A673 (cell line): ENCODE results near the gene OGFOD1. TPM values are rescaled to one million over a fixed set of nuclear protein-coding genes. Genes with fewer than 3 reads are reported as not detected.

Experiments used
- BruUV-seq: library from RNA; stranded (reverse); fragments of 400-500 nt; replicated peaks from 2 replicates; lab custom pipeline; 2021; lab: Mats Ljungman, UMichigan
- CTCF ChIA-PET: fragments of 300-600 bp; sonication (Branson Sonifier 250); formaldehyde crosslinking; loops from one replicate; lab custom pipeline; 2022; ENCODE audit warnings: antibody characterized with exemption; lab: Charles Lee
- POLR2A ChIA-PET: fragments of 300-600 bp; sonication (Branson Sonifier 250); formaldehyde crosslinking; loops from one replicate; lab custom pipeline; 2022; ENCODE audit warnings: antibody characterized with exemption; ENCODE audit not compliant: low non-redundant PET; lab: Charles Lee
- DNase-seq: peaks from one replicate; pipeline ENCODE4 v3.0.0-alpha.2; 2015; ENCODE audit warnings: low spot score
- H3K27ac ChIP-seq: fragments of 200-600 bp; sonication (generic); 2 replicates; pipeline ENCODE4 v1.5.1; 2016; ENCODE audit warnings: mixed run types, low read depth, mild to moderate bottlenecking, mixed read lengths, antibody characterized with exemption, low read length; ENCODE audit not compliant: poor library complexity, severe bottlenecking
- H3K27me3 ChIP-seq: fragments of 200-600 bp; sonication (generic); replicated peaks from 2 replicates; pipeline ENCODE4 v1.6.1; 2017; ENCODE audit warnings: mixed run types, low read depth, mild to moderate bottlenecking, mixed read lengths, antibody characterized with exemption, low read length; ENCODE audit not compliant: insufficient read depth, poor library complexity
- H3K36me3 ChIP-seq: fragments of 200-600 bp; sonication (generic); 2 replicates; pipeline ENCODE4 v1.6.1; 2016; ENCODE audit warnings: mixed run types, mild to moderate bottlenecking, mixed read lengths, antibody characterized with exemption, low read length; ENCODE audit not compliant: insufficient read depth, poor library complexity, severe bottlenecking
- H3K4me1 ChIP-seq: fragments of 200-600 bp; sonication (generic); 2 replicates; pipeline ENCODE4 v1.6.1; 2017; ENCODE audit warnings: mixed run types, mild to moderate bottlenecking, mixed read lengths, antibody characterized with exemption, low read length; ENCODE audit not compliant: insufficient read depth, poor library complexity, severe bottlenecking
- H3K4me3 ChIP-seq: fragments of 200-600 bp; sonication (generic); 2 replicates; pipeline ENCODE4 v1.5.1; 2016; ENCODE audit warnings: low read depth, mixed run types, mild to moderate bottlenecking, mixed read lengths, low read length; ENCODE audit not compliant: poor library complexity, severe bottlenecking
- H3K9me3 ChIP-seq: fragments of 200-600 bp; sonication (generic); 2 replicates; pipeline ENCODE4 v1.6.1; 2016; ENCODE audit warnings: mixed run types, low read depth, mild to moderate bottlenecking, mixed read lengths, antibody characterized with exemption, low read length; ENCODE audit not compliant: poor library complexity, severe bottlenecking
- EZH2 ChIP-seq: fragments of 200-600 bp; sonication (generic); IDR thresholded peaks from 2 replicates; pipeline ENCODE4 v1.6.1; 2017; ENCODE audit warnings: borderline replicate concordance, low read depth, mild to moderate bottlenecking, mixed read lengths, antibody characterized with exemption, low read length; ENCODE audit not compliant: poor library complexity, severe bottlenecking
- intact Hi-C: fragments of 100-400 bp; cut with micrococcal nuclease; formaldehyde crosslinking; loops from one replicate; pipeline ENCODE4 v1.10.0; 2022; ENCODE audit not compliant: unreplicated experiment
- total RNA-seq: library from RNA; stranded (reverse); gene quantifications from 2 replicates; pipeline ENCODE4 v1.2.3, GENCODE V29; 2021
- TF ChIP-seq, protein P1 (sequence below): fragments of 300-800, 200-600 bp; sonication (generic); conservative IDR thresholded peaks from 2 replicates; pipeline ENCODE4 v1.5.1; 2017; ENCODE audit warnings: low read depth, mild to moderate bottlenecking, antibody characterized with exemption, low read length, moderate library complexity, mixed read lengths

Gene OGFOD1
- total RNA-seq, 1 experiment from 2014 or later, result 78.1 TPM

DNA sequence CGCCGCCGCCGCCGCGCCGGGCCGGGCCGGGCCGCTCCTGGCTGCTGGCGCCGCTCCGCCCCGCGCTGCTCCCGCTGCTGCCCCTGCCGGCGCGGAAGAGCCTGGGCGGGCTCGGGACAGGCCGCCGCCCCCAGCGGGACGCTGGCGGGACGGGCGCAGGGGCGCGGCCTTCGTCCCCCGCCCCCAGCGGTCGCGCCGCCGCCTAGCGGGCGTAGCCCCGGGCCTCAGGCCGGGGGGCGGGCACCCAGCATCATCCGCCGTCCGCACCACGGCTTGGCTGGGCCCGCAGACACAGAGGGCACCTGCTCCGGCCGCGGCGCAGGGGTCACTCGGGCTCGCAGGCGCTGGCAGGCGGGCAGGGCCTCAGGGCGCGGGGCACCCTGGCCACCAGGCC lies 25.9 kb upstream of the OGFOD1 start, which contains the start of gene AMFR:
AMFR (minus strand) TSS at position 107 of the 394 bp plus-strand sequence. CDS start 218 bp downstream, outside the sequence.
- peaks cover 24% of the 10 kb centered on the region for H3K4me1 ChIP-seq
- POLR2A ChIA-PET, result no interaction called here
- intact Hi-C loops, result no loop called here
- peak within 1 kb of the TSS; percentile 93 for H3K4me3 ChIP-seq
- CTCF ChIA-PET, result no interaction called here
- DNase-seq, result peak; percentile 73
- no peaks in the 10 kb centered on the region for H3K27me3 ChIP-seq
- H3K9me3 ChIP-seq, result no peaks in the 10 kb centered on the region
- TF ChIP-seq EZH2, result no peak
- TF ChIP-seq, protein P1, sequence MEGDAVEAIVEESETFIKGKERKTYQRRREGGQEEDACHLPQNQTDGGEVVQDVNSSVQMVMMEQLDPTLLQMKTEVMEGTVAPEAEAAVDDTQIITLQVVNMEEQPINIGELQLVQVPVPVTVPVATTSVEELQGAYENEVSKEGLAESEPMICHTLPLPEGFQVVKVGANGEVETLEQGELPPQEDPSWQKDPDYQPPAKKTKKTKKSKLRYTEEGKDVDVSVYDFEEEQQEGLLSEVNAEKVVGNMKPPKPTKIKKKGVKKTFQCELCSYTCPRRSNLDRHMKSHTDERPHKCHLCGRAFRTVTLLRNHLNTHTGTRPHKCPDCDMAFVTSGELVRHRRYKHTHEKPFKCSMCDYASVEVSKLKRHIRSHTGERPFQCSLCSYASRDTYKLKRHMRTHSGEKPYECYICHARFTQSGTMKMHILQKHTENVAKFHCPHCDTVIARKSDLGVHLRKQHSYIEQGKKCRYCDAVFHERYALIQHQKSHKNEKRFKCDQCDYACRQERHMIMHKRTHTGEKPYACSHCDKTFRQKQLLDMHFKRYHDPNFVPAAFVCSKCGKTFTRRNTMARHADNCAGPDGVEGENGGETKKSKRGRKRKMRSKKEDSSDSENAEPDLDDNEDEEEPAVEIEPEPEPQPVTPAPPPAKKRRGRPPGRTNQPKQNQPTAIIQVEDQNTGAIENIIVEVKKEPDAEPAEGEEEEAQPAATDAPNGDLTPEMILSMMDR, result no peak
- no TSS peak for BruUV-seq
- H3K27ac ChIP-seq, result peak within 1 kb of the TSS; percentile 90
- H3K36me3 ChIP-seq, result peaks cover 2% of the 10 kb centered on the region

DNA sequence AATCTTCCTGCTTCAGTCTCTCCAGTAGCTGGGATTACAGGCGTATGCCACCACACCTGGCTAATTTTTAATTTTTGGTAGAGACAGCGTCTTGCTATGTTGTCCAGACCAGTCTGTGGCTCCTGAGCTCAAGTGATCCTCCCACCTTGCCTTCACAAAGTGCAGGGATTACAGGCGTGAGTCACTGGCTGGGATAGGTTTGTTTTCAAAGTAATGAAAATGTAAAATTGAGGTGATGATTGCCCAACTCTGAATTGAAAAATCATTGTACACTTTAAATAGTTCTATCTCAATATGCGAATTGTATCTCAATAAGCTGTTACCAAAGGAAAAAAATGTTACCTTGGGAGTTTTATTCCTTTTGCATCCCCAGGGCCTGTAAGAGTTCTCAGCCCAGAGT lies 24.8 kb upstream of the OGFOD1 start:
- no peaks in the 10 kb centered on the region for H3K27me3 ChIP-seq
- H3K4me1 ChIP-seq, result peaks cover 24% of the 10 kb centered on the region
- POLR2A ChIA-PET, result no interaction called here
- CTCF ChIA-PET, result no interaction called here
- H3K36me3 ChIP-seq, result peaks cover 9% of the 10 kb centered on the region
- no peak overlapping the region for H3K27ac ChIP-seq
- intact Hi-C loops, result no loop called here
- no TSS peak for BruUV-seq
- no peak overlapping the region for H3K4me3 ChIP-seq
- no peak for DNase-seq
- H3K9me3 ChIP-seq, result no peaks in the 10 kb centered on the region
- TF ChIP-seq EZH2, result no peak
- TF ChIP-seq, protein P1, result no peak

DNA sequence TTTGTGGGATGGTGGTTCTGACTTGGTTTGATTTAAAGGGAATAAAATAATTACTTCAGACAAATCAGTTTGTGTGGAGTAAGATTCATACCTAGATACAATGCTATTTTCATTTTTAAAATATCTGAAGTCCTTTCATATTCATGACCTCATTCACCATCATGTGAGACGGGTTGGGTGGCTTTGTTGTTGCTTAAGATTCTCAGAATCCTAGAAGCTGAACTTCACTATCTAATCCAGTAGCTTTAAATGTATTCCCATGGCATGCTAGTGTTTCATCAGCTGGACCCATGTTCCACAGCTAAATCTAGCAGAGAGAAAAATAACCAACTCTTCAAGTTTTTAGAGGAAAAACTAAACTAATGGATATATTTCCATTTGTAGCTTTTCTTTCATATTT lies 23.3 kb upstream of the OGFOD1 start:
- BruUV-seq, result no TSS peak

More for the DNA sequence above, 23.3 kb upstream of the OGFOD1 start:
- TF ChIP-seq EZH2, result no peak
- TF ChIP-seq, protein P1, result no peak
- no peaks in the 10 kb centered on the region for H3K27me3 ChIP-seq
- H3K9me3 ChIP-seq, result no peaks in the 10 kb centered on the region
- H3K27ac ChIP-seq, result no peak overlapping the region
- no peak overlapping the region for H3K4me3 ChIP-seq
- DNase-seq, result no peak
- H3K4me1 ChIP-seq, result peaks cover 11% of the 10 kb centered on the region
- intact Hi-C loops, result no loop called here
- POLR2A ChIA-PET, result no interaction called here
- peaks cover 23% of the 10 kb centered on the region for H3K36me3 ChIP-seq
- CTCF ChIA-PET, result no interaction called here
